ENCODE measurements around the gene BTN2A1. TPM values are rescaled to one million over a fixed set of nuclear protein-coding genes. Genes with fewer than 3 reads are reported as not detected.
"Not testable (repeated sequence)": the region's sequence is repeated elsewhere in the genome, so short reads cannot be mapped to it uniquely, and the experiment has no call there.

Gene BTN2A1
- polyA plus RNA-seq, 3 donors from 2014 or later, result 7.2 to 23.4 (median 16.7) TPM

- peaks cover 5 to 9% (median 6%) of the 10 kb centered on the region in 3 donors for H3K36me3 Mint-ChIP-seq
- no peak overlapping the region for H3K4me3 Mint-ChIP-seq
- H3K9me3 Mint-ChIP-seq, result no peaks in the 10 kb centered on the region
- peaks cover 0 to 2% (median 2%) of the 10 kb centered on the region in 3 donors for H3K27me3 Mint-ChIP-seq (ENCODE audit: low read depth in 3 of 3)
- peak; percentile 67 to 69 (median 69) for DNase-seq
- H3K4me1 Mint-ChIP-seq, result peaks cover 0 to 9% of the 10 kb centered on the region in 2 donors
- H3K27ac Mint-ChIP-seq, result no peak overlapping the region
Observed at GRCh38 chr6:26421259-26422144, 36.3 kb upstream of the BTN2A1 start.

DNA sequence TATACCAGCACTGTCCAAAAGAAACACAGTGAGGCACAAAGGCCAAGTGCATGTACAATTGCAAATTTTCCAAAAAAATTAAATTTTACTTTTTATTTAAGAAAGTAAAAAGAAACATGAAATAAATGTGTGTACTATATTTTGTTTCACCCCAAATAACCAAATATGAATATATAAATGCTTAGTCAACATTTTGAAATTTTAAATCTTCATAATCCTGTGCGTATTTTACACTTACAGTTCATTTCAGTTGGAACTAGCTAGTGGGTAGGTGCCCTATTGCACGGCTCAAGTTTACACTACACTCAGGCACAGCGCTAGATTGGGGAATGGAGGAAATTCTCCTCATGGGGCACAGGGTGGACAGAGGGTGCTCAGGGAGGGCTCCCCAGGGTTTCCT lies 35.4 kb upstream of the BTN2A1 start:
- peak overlapping the region; percentile 26 to 60 (median 44) for H3K4me3 Mint-ChIP-seq
- H3K4me1 Mint-ChIP-seq, result peaks cover 0 to 8% of the 10 kb centered on the region in 2 donors
- H3K9me3 Mint-ChIP-seq, result no peaks in the 10 kb centered on the region
- H3K27ac Mint-ChIP-seq, result no peak overlapping the region
- peaks cover 0 to 2% (median 2%) of the 10 kb centered on the region in 3 donors for H3K27me3 Mint-ChIP-seq (ENCODE audit: low read depth in 3 of 3)
- peaks cover 11 to 15% (median 12%) of the 10 kb centered on the region in 3 donors for H3K36me3 Mint-ChIP-seq
- DNase-seq, result no peak

DNA sequence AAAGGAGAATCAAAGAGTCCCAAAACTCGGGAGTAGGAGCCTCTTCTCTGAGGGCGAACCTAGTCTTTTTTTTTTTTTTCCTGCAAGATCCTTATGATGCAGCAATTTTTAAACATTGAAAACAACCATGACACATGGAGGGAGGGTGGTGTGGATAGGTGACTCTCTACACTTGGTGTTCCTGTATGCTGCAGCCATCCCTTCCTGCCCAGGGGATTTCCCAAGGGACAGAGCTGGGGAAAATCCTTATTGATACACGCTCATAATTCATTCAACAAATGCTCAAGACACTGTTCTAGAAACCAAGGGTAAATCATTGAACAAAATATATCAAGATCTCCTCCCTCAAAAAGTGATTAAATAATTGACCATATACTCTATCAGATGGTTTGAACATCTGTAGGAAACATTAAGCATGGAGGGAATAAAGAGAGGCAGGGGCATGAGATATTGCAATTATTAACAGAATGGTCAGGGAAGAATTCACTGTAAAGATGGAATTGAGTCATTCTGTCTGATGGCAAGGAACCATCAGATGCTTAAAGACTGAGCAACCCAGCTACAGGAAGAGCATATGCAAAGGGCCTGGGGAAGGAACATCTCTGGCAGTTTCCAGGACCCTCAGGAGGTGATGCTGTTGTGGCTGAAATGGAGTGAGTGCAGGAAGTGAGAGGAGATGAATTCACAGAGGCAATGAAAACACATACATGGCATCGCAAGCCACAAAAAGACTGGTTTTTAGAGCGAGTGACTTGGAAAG lies 30.9 kb upstream of the BTN2A1 start:
- Mint-ChIP-seq H3K4me1 (peaks cover 0 to 5% of the 10 kb centered on the region in 2 donors), H3K4me3 (no peak overlapping the region), H3K36me3 (peaks cover 27 to 48% (median 40%) of the 10 kb centered on the region in 3 donors), H3K27me3 (ENCODE audit: low read depth in 3 of 3) (peaks cover 2% of the 10 kb centered on the region in 3 donors), H3K27ac (no peak overlapping the region), H3K9me3 (no peaks in the 10 kb centered on the region)
- DNase-seq, result no peak

DNA sequence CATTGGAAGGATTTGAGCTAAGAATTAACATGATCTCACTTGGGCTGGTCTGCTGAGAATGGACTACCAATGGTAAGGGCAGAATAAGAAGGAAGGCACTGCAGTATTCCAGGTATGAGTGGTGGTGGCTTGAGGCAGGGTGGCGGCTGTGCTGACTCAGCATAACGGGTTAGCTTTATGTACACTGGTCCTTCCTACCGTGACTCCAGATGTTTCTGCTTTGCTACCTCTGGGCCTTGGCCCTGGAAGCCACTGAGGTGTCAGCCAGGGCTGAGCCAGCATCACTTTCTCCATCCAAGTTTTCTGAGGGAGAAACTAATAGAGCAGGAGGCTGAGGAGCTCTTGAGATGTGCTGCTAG lies 30.3 kb upstream of the BTN2A1 start:
- Mint-ChIP-seq H3K27me3 (ENCODE audit: low read depth in 3 of 3) (peaks cover 0 to 2% (median 2%) of the 10 kb centered on the region in 3 donors), H3K4me3 (no peak overlapping the region), H3K9me3 (no peaks in the 10 kb centered on the region)

GRCh38 chr6:26428206-26428605 lies 29.5 kb upstream of the BTN2A1 start:
- Mint-ChIP-seq H3K36me3 (peaks cover 27 to 51% (median 45%) of the 10 kb centered on the region in 3 donors), H3K9me3 (no peaks in the 10 kb centered on the region), H3K27ac (no peak overlapping the region), H3K27me3 (ENCODE audit: low read depth in 3 of 3) (peaks cover 0 to 2% (median 2%) of the 10 kb centered on the region in 3 donors), H3K4me3 (no peak overlapping the region), H3K4me1 (peaks cover 0 to 2% of the 10 kb centered on the region in 2 donors)
- DNase-seq, result no peak

More for the DNA sequence above, 30.3 kb upstream of the BTN2A1 start:
- peaks cover 27 to 48% (median 45%) of the 10 kb centered on the region in 3 donors for H3K36me3 Mint-ChIP-seq
- peaks cover 0 to 2% of the 10 kb centered on the region in 2 donors for H3K4me1 Mint-ChIP-seq
- H3K27ac Mint-ChIP-seq, result no peak overlapping the region
- no peak for DNase-seq

DNA sequence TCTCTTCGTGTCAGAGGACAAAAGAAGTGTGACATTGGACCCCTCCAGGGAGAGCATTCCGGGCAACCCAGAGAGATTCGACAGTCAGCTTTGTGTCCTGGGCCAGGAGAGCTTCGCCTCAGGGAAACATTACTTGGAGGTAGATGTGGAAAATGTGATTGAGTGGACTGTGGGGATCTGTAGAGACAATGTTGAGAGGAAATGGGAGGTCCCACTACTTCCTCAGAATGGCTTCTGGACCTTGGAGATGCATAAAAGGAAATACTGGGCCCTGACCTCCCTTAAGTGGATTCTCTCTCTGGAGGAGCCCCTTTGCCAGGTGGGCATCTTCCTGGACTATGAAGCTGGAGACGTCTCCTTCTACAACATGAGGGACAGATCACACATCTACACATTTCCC lies 27.0 kb upstream of the BTN2A1 start:
- Mint-ChIP-seq H3K27ac (no peak overlapping the region), H3K27me3 (ENCODE audit: low read depth in 3 of 3) (peaks cover 0 to 2% (median 2%) of the 10 kb centered on the region in 3 donors), H3K4me3 (no peak overlapping the region), H3K36me3 (peaks cover 35 to 59% (median 56%) of the 10 kb centered on the region in 3 donors), H3K4me1 (no peaks in the 10 kb centered on the region), H3K9me3 (peaks cover 5 to 12% (median 8%) of the 10 kb centered on the region in 6 donors)
- DNase-seq, result no peak

GRCh38 chr6:26431258-26432172 lies 26.2 kb upstream of the BTN2A1 start:
- Mint-ChIP-seq H3K4me3 (no peak overlapping the region), H3K27me3 (ENCODE audit: low read depth in 3 of 3) (peaks cover 0 to 2% (median 2%) of the 10 kb centered on the region in 3 donors), H3K4me1 (no peaks in the 10 kb centered on the region), H3K9me3 (peaks cover 5 to 12% (median 8%) of the 10 kb centered on the region in 6 donors), H3K27ac (no peak overlapping the region), H3K36me3 (peaks cover 29 to 63% (median 49%) of the 10 kb centered on the region in 3 donors)
- DNase-seq, result no peak

DNA sequence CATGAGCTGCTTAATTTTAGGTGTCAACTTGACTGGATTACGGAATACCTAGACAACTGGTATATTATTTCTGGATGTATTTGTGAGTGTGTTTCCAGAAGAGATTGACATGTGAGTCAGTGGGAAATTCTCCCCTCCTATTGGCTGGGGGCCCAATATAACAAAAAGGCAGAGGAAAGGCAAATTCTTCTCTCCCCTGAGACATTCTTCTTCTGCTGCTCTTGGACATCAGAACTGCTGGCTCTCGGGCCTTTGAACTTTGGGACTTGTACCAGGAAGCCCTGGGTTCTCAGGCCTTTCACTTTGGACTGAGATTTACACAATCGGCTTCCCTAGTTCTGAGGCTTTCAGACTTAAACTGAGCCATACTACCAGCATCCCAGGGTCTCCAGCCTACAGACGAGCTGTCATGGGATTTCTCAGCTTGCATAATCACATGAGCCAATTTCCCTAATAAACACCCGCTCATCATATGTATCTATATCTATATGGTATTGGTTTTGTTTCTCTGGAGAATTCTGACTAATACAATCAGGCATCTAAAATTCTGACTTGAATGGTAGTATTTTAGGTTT lies 25.0 kb upstream of the BTN2A1 start:
- H3K4me1 Mint-ChIP-seq, result no peaks in the 10 kb centered on the region
- DNase-seq, result no peak
- peaks cover 0 to 2% (median 0%) of the 10 kb centered on the region in 3 donors for H3K27me3 Mint-ChIP-seq (ENCODE audit: low read depth in 3 of 3)
- H3K36me3 Mint-ChIP-seq, result peaks cover 20 to 54% (median 37%) of the 10 kb centered on the region in 3 donors
- H3K27ac Mint-ChIP-seq, result no peak overlapping the region
- H3K4me3 Mint-ChIP-seq, result no peak overlapping the region
- peaks cover 5 to 12% (median 8%) of the 10 kb centered on the region in 6 donors for H3K9me3 Mint-ChIP-seq

GRCh38 chr6:26433680-26434079 lies 24.1 kb upstream of the BTN2A1 start:
- not testable (repeated sequence) for H3K27ac Mint-ChIP-seq, H3K4me3 Mint-ChIP-seq

DNA sequence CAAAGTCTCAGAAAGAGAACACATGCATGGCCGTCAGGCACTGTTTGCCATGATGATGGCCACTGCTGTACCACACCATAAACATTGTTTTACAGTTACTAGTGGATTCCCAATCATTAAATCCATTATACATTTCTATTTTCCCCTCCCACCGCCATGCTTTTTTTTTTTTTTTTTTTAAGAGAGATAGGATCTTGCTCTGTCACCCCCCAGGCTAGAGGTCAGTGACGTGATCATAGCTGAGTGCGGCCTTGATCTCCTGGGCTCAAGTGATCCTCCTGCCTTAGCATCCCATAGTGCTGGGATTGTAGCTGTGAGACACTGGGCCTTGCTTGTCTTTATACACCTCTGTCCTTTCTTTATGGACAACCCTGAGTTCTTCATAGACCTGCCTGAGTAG lies 21.7 kb upstream of the BTN2A1 start:
- Mint-ChIP-seq H3K27ac (no peak overlapping the region), H3K36me3 (peaks cover 15 to 28% (median 23%) of the 10 kb centered on the region in 3 donors), H3K9me3 (peaks cover 5 to 12% (median 8%) of the 10 kb centered on the region in 6 donors), H3K27me3 (ENCODE audit: low read depth in 3 of 3) (peaks cover 9% of the 10 kb centered on the region in 3 donors), H3K4me1 (peaks cover 21% of the 10 kb centered on the region in 2 donors), H3K4me3 (no peak overlapping the region)
- no peak for DNase-seq

More at GRCh38 chr6:26433680-26434079, 24.1 kb upstream of the BTN2A1 start:
- peaks cover 5 to 12% (median 8%) of the 10 kb centered on the region in 6 donors for H3K9me3 Mint-ChIP-seq
- H3K27me3 Mint-ChIP-seq (ENCODE audit: low read depth in 3 of 3); H3K4me1 Mint-ChIP-seq; DNase-seq: not testable (repeated sequence)
- H3K36me3 Mint-ChIP-seq, result peaks cover 16 to 46% (median 29%) of the 10 kb centered on the region in 3 donors

GRCh38 chr6:26437550-26437949 lies 20.2 kb upstream of the BTN2A1 start:
- Mint-ChIP-seq H3K27me3 (ENCODE audit: low read depth in 3 of 3) (peaks cover 9% of the 10 kb centered on the region in 3 donors), H3K36me3 (peaks cover 11 to 22% (median 11%) of the 10 kb centered on the region in 3 donors), H3K9me3 (peaks cover 5 to 12% (median 8%) of the 10 kb centered on the region in 6 donors), H3K4me1 (peaks cover 30 to 32% of the 10 kb centered on the region in 2 donors), H3K4me3 (peak overlapping the region in 1 of 5 donors; percentile 29), H3K27ac (peak overlapping the region in 1 of 6 donors; percentile 9)
- no peak for DNase-seq

DNA sequence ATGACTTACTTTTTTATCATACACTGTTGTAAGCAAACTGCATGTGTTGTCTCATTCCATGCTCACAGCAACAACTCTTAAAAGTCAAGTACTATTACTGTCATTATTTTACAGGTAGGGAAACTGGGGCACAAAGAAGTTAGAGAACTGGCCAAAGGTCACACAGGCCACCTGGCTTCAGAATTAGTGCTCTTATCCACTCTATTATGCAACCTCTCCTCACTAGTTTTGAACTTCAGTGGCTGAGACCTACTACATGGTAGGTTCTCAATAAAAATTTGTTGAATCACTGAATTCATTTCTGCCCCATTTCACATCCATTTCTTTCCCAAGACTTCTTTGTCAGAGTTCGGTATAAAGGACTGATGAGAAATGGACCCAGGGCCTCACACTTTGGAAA lies 19.8 kb upstream of the BTN2A1 start:
- Mint-ChIP-seq H3K4me1 (peaks cover 34 to 36% of the 10 kb centered on the region in 2 donors), H3K27ac (peak overlapping the region in 1 of 6 donors; percentile 3), H3K36me3 (peaks cover 11 to 21% (median 11%) of the 10 kb centered on the region in 3 donors), H3K4me3 (no peak overlapping the region), H3K27me3 (ENCODE audit: low read depth in 3 of 3) (peaks cover 9% of the 10 kb centered on the region in 3 donors), H3K9me3 (peaks cover 5 to 12% (median 8%) of the 10 kb centered on the region in 6 donors)
- no peak for DNase-seq
